GM19023 (cell line): ENCODE results near the gene IFITM10.
"Not testable (repeated sequence)": the region's sequence is repeated elsewhere in the genome, so short reads cannot be mapped to it uniquely, and the experiment has no call there.

Experiments
- ATAC-seq: cut with Tn5 transposase; IDR thresholded peaks from one replicate; pipeline ENCODE4 v1.9.1; 2021; ENCODE audit warnings: mild to moderate bottlenecking, moderate library complexity; ENCODE audit not compliant: unreplicated experiment

Gene IFITM10

GRCh38 chr11:1778141-1778911 is 27.9 kb upstream of the IFITM10 start:
- no peak for ATAC-seq

GRCh38 chr11:1777737-1778136 is 27.3 kb upstream of the IFITM10 start:
- ATAC-seq, result no peak

GRCh38 chr11:1776944-1777715 is 26.7 kb upstream of the IFITM10 start:
- ATAC-seq, result no peak

- no peak for ATAC-seq
These were observed 26.0 kb upstream of the IFITM10 start for GRCh38 chr11:1776331-1776851.

- no peak for ATAC-seq
These were observed 24.5 kb upstream of the IFITM10 start for GRCh38 chr11:1774886-1775285.

- ATAC-seq, result no peak
These were observed 23.7 kb upstream of the IFITM10 start for GRCh38 chr11:1773994-1774550.

GRCh38 chr11:1773131-1773993 is 23.0 kb upstream of the IFITM10 start:
- no peak for ATAC-seq

GRCh38 chr11:1772270-1773130 is 22.1 kb upstream of the IFITM10 start:
- no peak for ATAC-seq

- ATAC-seq, result no peak
These were observed 21.3 kb upstream of the IFITM10 start for GRCh38 chr11:1771700-1772099.

GRCh38 chr11:1771273-1771672 is 20.9 kb upstream of the IFITM10 start:
- no peak for ATAC-seq

- ATAC-seq, result no peak
These were observed 20.1 kb upstream of the IFITM10 start for GRCh38 chr11:1770528-1770927.

GRCh38 chr11:1770061-1770460 is 19.7 kb upstream of the IFITM10 start:
- no peak for ATAC-seq

- not testable (repeated sequence) for ATAC-seq
These were observed 19.0 kb upstream of the IFITM10 start for GRCh38 chr11:1769304-1769936.

GRCh38 chr11:1768141-1768469 is 17.7 kb upstream of the IFITM10 start:
- no peak for ATAC-seq

- no peak for ATAC-seq
These were observed 17.2 kb upstream of the IFITM10 start for GRCh38 chr11:1767399-1768140.

GRCh38 chr11:1766719-1767398 is 16.5 kb upstream of the IFITM10 start:
- ATAC-seq, result no peak

GRCh38 chr11:1765871-1766718 is 15.7 kb upstream of the IFITM10 start:
- ATAC-seq, result no peak
